ENCODE measurements around the gene AFMID.

DNA sequence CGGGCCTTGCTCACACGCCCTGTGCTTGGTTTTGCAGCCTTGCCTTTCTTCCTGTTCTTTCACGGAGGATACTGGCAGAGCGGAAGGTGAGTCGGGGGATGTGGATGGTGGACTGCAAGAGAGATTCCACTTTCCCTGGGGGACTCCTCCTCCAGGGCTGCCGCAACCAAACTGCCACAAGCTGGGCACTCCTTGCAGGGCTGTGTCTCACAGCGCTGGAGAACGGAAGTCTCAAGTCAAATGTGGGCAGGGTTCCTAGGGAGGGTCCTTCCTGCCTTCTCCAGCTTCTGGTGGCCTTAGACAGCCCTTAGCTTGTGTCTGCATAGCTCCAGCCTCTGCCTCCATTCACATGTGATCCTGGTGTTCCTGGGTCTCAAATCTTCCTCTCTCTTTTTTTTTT, 15.5 kb downstream of the AFMID start:
- TF ChIP-seq CTCF (IDR thresholded peaks at IDR 0.05) (no peak), ZFX (IDR thresholded peaks at IDR 0.05; ENCODE audit: borderline replicate concordance) (no peak)

Data from 22Rv1 (cell line).